SU-DHL-6 (cell line): ENCODE measurements around the gene PRSS57.
"Not testable (repeated sequence)": the region's sequence is repeated elsewhere in the genome, so short reads cannot be mapped to it uniquely, and the experiment has no call there.

Experiments used
- H2AFZ ChIP-seq: fragments of 200-600 bp; sonication (generic); 2 replicates; pipeline ENCODE4 v1.6.1; 2014; ENCODE audit warnings: low read depth, mild to moderate bottlenecking, moderate library complexity, mixed read lengths, antibody characterized with exemption, low read length; ENCODE audit not compliant: severe bottlenecking
- H3F3A ChIP-seq: fragments of 200-600 bp; shearing (Covaris generic); 2 replicates; pipeline ENCODE4 v1.6.0; 2016; ENCODE audit warnings: antibody characterized with exemption, mild to moderate bottlenecking; ENCODE audit not compliant: insufficient read depth
- H3K27ac ChIP-seq: fragments of 200-600 bp; sonication (generic); 2 replicates; pipeline ENCODE4 v1.5.1; 2016; ENCODE audit warnings: low read depth, mild to moderate bottlenecking, low read length, moderate library complexity, mixed read lengths
- H3K27me3 ChIP-seq: fragments of 200-600 bp; sonication (generic), shearing (Covaris generic); 2 replicates; pipeline ENCODE4 v1.6.0; 2014; ENCODE audit warnings: mild to moderate bottlenecking, low read length
- H3K36me3 ChIP-seq: fragments of 200-600 bp; sonication (generic); 2 replicates; pipeline ENCODE4 v1.6.1; 2014; ENCODE audit warnings: mild to moderate bottlenecking, low read length, mixed read lengths
- H3K4me2 ChIP-seq: fragments of 300-600, 200-600 bp; shearing (Covaris generic), sonication (generic); 2 replicates; pipeline ENCODE4 v1.6.0; 2014; ENCODE audit warnings: low read length, low read depth, mild to moderate bottlenecking; ENCODE audit not compliant: poor library complexity, severe bottlenecking
- H3K4me3 ChIP-seq: fragments of 200-600 bp; sonication (generic); 2 replicates; pipeline ENCODE4 v1.5.1; 2014; ENCODE audit warnings: antibody characterized with exemption, low read length, mild to moderate bottlenecking, mixed read lengths; ENCODE audit not compliant: insufficient read depth, poor library complexity, severe bottlenecking
- H3K79me2 ChIP-seq: fragments of 200-600 bp; sonication (generic); 2 replicates; pipeline ENCODE4 v1.6.1; 2014; ENCODE audit warnings: mild to moderate bottlenecking, low read length, moderate library complexity; ENCODE audit not compliant: insufficient read depth
- H3K9ac ChIP-seq: fragments of 200-600 bp; sonication (generic); 2 replicates; pipeline ENCODE4 v1.7.0; 2014; ENCODE audit warnings: mild to moderate bottlenecking, low read length
- H3K9me2 ChIP-seq: fragments of 200-600 bp; sonication (generic); replicated peaks from 2 replicates; pipeline ENCODE4 v1.6.1; 2014; ENCODE audit warnings: low read length; ENCODE audit not compliant: insufficient read depth
- H3K9me3 ChIP-seq: fragments of 200-600 bp; sonication (generic); 2 replicates; pipeline ENCODE4 v1.6.1; 2014; ENCODE audit warnings: low read length, mixed read lengths; ENCODE audit not compliant: insufficient read depth
- H4K20me1 ChIP-seq: fragments of 200-600 bp; sonication (generic); 2 replicates; pipeline ENCODE4 v1.6.1; 2014; ENCODE audit warnings: low read depth, mild to moderate bottlenecking, antibody characterized with exemption, low read length, moderate library complexity, mixed read lengths
- EZH2phosphoT487 ChIP-seq: fragments of 200-600 bp; sonication (generic), shearing (Covaris generic); conservative IDR thresholded peaks from 2 replicates; pipeline ENCODE4 v1.6.1; 2018; ENCODE audit warnings: mild to moderate bottlenecking, antibody characterized with exemption, low read length, moderate library complexity, mixed read lengths
- TF ChIP-seq, protein P1 (sequence below): fragments of 200-600 bp; sonication (generic); IDR thresholded peaks from one replicate; pipeline ENCODE4 v1.5.1; 2017; ENCODE audit warnings: antibody characterized with exemption, mild to moderate bottlenecking, low read length, moderate library complexity; ENCODE audit not compliant: insufficient read depth, poor library complexity, severe bottlenecking

PRSS57 gene

DNA sequence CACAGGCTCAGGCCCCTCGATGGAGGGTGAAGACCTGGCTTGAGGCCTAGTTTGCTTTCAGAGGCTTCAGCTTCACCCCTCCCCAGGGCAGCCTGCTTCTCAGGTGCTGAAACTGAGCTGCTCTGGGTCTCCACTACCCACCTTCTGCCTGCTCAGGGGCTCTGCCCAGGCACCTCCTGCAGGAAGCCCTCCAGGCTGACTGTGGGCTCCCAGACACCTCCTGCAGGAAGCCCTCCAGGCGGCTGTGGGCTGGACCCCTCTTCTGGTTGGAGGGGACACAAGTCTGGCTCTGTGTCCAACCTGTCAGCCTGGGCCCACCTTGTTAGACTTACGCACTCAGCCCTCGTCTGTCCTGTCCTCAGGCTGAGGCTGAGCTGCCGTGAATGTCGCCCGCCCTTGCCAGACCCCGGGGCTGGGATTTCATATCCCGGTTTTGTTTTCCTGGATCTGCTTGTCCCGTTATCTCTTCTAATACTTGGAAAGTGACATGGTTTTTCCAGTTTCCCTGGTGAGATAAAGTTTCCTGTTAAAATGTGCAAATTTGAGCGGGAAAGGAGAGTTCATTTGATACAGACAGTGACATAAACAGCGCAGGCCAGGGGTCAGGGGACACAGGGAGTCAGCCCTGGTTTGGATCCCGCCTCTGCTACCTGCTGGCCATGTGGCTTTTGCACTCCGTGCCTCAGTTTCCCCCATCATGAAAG, 34.9 kb upstream of the PRSS57 start:
- TF ChIP-seq, protein P1, sequence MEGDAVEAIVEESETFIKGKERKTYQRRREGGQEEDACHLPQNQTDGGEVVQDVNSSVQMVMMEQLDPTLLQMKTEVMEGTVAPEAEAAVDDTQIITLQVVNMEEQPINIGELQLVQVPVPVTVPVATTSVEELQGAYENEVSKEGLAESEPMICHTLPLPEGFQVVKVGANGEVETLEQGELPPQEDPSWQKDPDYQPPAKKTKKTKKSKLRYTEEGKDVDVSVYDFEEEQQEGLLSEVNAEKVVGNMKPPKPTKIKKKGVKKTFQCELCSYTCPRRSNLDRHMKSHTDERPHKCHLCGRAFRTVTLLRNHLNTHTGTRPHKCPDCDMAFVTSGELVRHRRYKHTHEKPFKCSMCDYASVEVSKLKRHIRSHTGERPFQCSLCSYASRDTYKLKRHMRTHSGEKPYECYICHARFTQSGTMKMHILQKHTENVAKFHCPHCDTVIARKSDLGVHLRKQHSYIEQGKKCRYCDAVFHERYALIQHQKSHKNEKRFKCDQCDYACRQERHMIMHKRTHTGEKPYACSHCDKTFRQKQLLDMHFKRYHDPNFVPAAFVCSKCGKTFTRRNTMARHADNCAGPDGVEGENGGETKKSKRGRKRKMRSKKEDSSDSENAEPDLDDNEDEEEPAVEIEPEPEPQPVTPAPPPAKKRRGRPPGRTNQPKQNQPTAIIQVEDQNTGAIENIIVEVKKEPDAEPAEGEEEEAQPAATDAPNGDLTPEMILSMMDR = no peak
- TF ChIP-seq EZH2phosphoT487 = no peak
- H3K4me3 ChIP-seq = no peak overlapping the region
- H3K9ac ChIP-seq = no peak overlapping the region
- no peak overlapping the region for H3K27ac ChIP-seq
- H3K9me2 ChIP-seq = no peaks in the 10 kb centered on the region
- H4K20me1 ChIP-seq = no peaks in the 10 kb centered on the region
- H3F3A ChIP-seq = no peaks in the 10 kb centered on the region
- H3K79me2 ChIP-seq = no peaks in the 10 kb centered on the region
- no peaks in the 10 kb centered on the region for H3K27me3 ChIP-seq
- H2AFZ ChIP-seq = no peak overlapping the region
- no peak overlapping the region for H3K4me2 ChIP-seq
- H3K9me3 ChIP-seq = no peaks in the 10 kb centered on the region
- no peaks in the 10 kb centered on the region for H3K36me3 ChIP-seq

DNA sequence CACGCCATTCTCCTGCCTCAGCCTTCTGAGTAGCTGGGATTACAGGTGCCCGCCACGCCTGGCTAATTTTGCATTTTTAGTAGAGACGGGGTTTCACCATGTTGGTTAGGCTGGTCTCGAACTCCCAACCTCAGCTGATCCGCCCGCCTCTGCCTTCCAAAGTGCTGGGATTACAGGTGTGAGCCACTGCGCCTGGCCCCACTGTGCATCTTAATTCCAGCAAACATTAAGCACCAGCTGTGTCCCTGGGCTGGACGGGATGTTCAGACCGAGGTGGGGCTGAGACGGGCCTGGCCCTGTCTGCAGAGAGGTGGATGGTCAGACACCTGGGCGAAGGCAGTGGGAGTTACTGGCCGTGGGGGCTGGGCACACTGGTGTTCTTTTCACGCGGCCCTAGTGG, 34.3 kb upstream of the PRSS57 start:
- not testable (repeated sequence) for H3K27ac ChIP-seq, H3K27me3 ChIP-seq, H3K4me3 ChIP-seq, H3K9me2 ChIP-seq, H3K9ac ChIP-seq, H3K4me2 ChIP-seq, H3K79me2 ChIP-seq, H3K36me3 ChIP-seq, H3F3A ChIP-seq, H2AFZ ChIP-seq, H4K20me1 ChIP-seq, H3K9me3 ChIP-seq

DNA sequence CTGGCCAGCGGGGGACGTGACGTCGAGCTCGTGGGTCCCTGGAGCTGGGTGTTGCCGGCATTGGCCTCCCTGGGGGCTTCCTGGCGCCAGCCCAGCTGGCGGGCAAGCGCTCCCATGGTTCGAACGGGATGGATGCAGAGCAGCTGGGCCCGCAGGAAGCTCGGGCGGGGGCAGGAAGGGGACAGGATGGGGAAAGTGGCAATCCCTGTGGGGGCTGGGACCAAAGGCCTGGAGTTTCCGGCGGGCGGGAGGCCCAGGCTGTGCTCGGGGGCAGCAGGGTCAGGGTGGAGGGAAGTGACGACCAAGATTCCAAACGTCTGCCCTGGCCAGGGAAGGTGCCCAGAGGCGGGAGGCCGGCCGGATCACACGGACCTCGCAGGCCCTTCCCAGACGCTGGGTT, 32.8 kb upstream of the PRSS57 start:
- no peaks in the 10 kb centered on the region for H4K20me1 ChIP-seq
- no peaks in the 10 kb centered on the region for H3K79me2 ChIP-seq
- no peak overlapping the region for H3K4me2 ChIP-seq
- no peaks in the 10 kb centered on the region for H3K36me3 ChIP-seq
- H3K4me3 ChIP-seq = no peak overlapping the region
- H3K9ac ChIP-seq = no peak overlapping the region
- H3F3A ChIP-seq = no peaks in the 10 kb centered on the region
- TF ChIP-seq, protein P1 = no peak
- TF ChIP-seq EZH2phosphoT487 = no peak
- no peak overlapping the region for H3K27ac ChIP-seq
- no peaks in the 10 kb centered on the region for H3K9me3 ChIP-seq
- H3K9me2 ChIP-seq = no peaks in the 10 kb centered on the region
- H2AFZ ChIP-seq = no peak overlapping the region
- H3K27me3 ChIP-seq = no peaks in the 10 kb centered on the region

DNA sequence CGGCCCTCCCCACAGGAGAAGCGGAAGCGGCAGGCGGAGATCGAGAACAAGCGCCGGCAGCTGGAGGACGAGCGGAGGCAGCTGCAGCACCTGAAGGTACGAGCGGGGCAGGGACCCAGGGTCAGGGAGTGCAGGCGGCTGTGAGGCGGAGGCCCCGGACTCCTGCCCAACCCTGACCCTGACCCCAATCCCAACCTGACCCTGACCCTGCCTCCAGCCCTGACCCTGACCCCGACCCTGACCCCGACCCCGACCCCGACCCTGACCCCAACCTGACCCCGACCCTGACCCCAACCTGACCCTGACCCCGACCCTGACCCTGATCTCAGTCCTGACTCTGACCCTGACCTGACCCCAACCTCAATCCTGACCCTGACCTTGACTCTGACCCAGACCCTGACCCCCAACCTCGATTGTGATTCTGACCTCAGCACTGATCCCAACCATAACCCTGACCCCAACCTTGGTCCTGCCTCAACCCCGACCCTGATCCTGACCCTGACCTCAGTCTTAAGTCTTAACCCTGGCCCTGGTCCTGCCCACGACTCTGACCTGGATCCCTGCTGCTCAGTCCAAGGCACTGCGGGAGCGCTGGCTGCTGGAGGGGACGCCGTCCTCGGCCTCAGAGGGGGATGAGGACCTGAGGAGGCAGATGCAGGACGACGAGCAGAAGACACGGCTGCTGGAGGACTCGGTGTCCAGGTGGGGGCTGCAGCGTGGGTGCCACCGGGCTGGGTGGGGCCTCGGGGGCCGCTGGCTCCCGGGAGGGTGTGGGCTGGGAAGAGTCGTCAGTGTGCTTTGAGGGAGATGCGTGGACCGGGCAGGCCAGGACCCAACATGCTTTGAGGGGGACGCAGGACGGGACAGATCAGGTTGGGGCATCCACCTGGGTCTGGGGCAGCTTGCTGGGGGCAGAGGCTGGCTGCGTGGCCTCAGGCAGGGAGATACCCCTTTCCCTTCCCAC, 32.0 kb upstream of the PRSS57 start:
- H3K4me3 ChIP-seq = no peak overlapping the region
- no peaks in the 10 kb centered on the region for H3K9me2 ChIP-seq
- no peaks in the 10 kb centered on the region for H4K20me1 ChIP-seq
- H3K9me3 ChIP-seq = no peaks in the 10 kb centered on the region
- H2AFZ ChIP-seq = no peak overlapping the region
- H3K79me2 ChIP-seq = no peaks in the 10 kb centered on the region
- H3K4me2 ChIP-seq = no peak overlapping the region
- H3K36me3 ChIP-seq = no peaks in the 10 kb centered on the region
- no peak overlapping the region for H3K9ac ChIP-seq
- H3K27me3 ChIP-seq = no peaks in the 10 kb centered on the region
- no peak overlapping the region for H3K27ac ChIP-seq
- no peaks in the 10 kb centered on the region for H3F3A ChIP-seq
- no peak for TF ChIP-seq EZH2phosphoT487
- TF ChIP-seq, protein P1 = no peak
